HG03432 (cell line): ENCODE results near the gene GMDS.
"Not testable (repeated sequence)": the region's sequence is repeated elsewhere in the genome, so short reads cannot be mapped to it uniquely, and the experiment has no call there.

Source experiments
- ATAC-seq: cut with Tn5 transposase; IDR thresholded peaks from one replicate; pipeline ENCODE4 v1.9.1; 2021; ENCODE audit warnings: mild to moderate bottlenecking, moderate library complexity; ENCODE audit not compliant: unreplicated experiment

The GMDS gene

DNA sequence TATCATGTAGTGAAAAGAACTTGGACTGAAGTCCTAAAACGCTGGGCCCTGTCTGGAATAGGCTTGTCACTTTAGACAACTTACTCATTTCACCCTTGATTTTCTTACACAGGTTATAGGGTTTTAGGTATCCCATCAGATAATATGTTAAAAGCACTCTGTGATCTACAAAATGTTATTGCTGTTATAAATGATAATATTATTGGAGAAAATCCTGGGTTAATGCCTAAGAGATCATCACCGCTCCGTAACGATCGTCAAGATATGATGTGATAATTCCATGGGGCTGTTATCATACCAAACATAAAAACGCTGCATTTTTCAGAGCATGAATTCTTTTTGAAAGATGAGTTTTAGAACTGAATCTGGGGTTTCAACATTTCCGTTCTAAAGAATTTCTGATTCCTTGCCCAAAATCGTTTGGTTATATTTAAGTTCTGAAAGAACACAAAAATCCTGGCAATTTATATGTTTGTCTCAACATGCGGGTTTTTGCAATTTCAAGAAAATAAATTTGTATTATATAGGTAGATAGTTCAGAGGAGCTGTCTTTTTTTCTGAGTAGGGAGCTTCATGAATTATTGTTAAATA, 480.9 kb downstream of the GMDS start:
- ATAC-seq, result no peak

- no peak for ATAC-seq
Measured at GRCh38 chr6:1763404-1763803, 482.0 kb downstream of the GMDS start.

DNA sequence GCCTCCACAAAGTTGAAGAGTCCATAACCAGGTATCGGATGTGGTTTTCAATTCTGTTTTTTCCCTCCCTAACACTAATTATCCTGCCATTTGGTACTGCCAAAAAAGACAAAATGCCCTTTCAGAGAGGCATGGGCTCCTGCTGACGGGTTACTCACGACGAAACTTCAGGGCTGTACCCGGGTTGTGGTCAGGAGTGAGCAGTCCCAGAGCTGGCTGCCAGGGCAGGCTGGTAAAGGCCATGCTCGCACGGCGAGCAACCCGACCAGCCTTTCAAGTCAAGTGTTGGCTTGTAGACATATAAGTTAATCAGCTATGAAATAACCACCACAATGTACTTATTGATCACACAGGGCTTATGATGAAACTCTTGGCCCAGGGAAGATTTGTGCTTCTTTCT, 483.2 kb downstream of the GMDS start:
- ATAC-seq, result no peak

- ATAC-seq, result no peak
Measured at GRCh38 chr6:1761477-1761877, 483.9 kb downstream of the GMDS start.

GRCh38 chr6:1760876-1761275, 484.5 kb downstream of the GMDS start:
- no peak for ATAC-seq

- no peak for ATAC-seq
Measured at GRCh38 chr6:1759870-1760269, 485.5 kb downstream of the GMDS start.

DNA sequence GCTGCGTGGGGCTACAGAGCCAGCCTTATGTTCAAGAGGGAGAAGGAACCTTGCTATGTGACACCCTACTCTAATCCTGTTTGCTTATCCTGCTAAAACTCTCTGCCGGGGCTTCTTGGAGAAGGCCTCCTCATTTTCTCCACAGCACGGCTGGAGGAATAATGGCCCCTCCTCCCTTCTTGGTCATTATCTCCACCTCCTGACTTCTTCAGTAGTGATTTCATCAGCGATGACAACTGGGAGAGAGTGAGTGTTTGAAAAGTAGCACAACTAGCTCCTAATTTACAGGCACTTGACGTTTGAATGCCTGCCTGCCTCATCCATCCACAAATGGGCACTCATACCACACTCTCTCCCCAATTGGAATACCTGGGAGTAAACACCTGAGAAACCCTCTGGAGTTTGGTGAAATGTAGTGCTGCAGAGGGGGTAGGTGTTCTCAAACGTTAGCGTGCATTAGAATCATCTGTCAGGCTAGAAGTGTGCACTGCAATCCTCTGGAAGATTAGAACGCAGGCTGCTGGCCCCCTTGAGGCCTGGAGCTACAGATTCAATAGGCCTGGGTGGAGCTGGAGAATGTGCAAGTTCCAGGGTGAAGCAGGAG, 487.2 kb downstream of the GMDS start:
- ATAC-seq, result no peak

DNA sequence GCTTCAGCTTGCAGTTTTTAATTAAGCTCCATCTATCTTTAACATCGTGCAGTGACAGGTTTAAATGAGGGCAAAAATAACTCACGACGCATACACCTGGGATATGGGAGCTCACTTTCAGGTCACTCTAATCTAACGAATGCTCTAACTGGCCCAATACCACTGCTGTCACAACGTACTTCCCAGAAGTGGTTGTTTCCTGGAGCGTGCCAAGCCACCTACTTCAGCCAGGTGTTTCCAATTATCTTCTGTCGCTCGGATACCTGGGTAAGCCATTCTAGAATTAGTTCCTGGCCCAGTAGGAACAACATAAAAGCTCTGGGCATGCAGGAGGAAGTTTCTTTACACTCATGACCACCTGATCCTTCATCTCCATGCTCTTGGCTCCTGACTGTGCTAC, 488.3 kb downstream of the GMDS start:
- ATAC-seq, result no peak

GRCh38 chr6:1756472-1757129, 488.8 kb downstream of the GMDS start:
- no peak for ATAC-seq

- ATAC-seq, result not testable (repeated sequence)
Measured at GRCh38 chr6:1751063-1751462, 494.3 kb downstream of the GMDS start.

GRCh38 chr6:1749041-1749440, 496.4 kb downstream of the GMDS start:
- no peak for ATAC-seq

DNA sequence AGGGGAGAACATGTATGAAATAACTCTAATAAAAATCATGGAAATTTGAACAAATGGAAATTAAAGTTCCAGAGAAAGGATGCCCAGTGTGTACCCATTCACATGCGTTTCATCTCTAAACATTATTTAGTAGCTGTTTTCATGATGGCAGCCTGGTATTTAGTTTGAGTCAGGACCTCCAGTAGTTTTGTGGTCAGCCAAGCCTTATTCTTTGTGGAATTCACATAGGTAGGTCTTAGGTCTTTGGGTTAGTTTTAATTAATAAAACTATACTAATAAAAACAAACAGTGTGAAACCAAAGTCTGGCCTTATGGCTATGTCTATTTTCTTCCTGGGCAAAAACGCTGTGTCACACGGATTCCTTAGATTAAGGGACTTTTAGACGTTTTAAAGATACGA, 497.9 kb downstream of the GMDS start:
- no peak for ATAC-seq

DNA sequence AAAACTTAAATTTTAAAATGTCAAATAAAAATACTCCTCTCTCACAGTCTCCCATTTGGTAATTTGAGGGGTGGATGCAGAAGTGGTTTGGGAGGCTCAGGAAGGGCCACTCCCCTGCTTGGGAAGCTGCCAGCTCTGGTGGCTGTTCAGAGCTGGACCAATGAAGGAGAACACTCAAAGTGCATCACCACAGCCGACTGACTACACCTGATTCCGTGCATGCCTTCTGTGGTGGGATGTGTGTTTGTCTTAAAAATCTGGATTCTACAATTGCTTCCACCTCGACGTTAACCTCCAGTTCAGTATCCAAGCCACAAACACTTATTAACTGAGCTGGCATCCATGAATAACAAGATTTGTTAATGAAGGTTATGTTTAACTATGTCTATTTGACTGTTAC, 498.4 kb downstream of the GMDS start:
- ATAC-seq, result no peak

DNA sequence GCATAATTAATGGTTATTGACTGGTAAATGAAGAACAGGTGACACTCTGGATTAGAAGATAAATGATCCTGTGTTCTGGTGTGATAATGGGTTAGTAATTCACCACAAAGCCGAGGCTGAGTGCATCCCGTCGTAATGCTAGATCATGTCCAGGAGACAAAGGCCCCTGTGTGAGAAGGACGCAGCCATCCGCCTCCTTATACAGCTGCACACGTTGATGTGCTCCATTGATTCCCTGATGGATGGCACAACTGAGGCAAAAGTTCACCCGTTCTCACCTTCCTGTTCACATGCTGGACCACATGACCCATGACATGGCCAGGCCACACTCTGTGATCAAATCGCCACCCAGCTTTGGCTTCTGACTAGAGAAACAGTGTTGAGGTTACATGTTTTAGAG, 499.6 kb downstream of the GMDS start:
- ATAC-seq, result no peak

DNA sequence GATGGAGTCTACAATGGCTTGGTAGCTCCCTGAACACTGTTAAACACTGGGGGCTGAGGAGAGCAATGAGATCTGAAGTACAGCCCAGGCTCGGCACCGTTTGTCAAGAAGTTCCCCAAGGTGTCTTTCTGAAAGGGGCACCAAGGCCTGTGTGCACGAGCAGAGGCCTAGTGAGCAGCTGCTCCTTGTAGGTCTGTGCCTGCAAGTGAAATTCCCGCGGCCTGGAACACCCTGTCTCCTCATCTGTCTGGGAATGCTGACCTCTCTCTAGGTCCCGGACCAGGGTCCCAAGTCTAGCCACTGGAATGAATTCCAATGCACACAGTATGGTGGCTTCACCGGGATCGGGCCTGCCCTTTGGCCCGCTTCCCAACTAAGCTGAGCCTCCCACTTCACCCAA, 500.9 kb downstream of the GMDS start:
- no peak for ATAC-seq

GRCh38 chr6:1739680-1740079, 505.7 kb downstream of the GMDS start:
- ATAC-seq, result peak; percentile 87

- peak; percentile 61 for ATAC-seq
Measured at GRCh38 chr6:1739220-1739619, 506.2 kb downstream of the GMDS start.

GRCh38 chr6:1738558-1739081, 506.8 kb downstream of the GMDS start:
- no peak for ATAC-seq

DNA sequence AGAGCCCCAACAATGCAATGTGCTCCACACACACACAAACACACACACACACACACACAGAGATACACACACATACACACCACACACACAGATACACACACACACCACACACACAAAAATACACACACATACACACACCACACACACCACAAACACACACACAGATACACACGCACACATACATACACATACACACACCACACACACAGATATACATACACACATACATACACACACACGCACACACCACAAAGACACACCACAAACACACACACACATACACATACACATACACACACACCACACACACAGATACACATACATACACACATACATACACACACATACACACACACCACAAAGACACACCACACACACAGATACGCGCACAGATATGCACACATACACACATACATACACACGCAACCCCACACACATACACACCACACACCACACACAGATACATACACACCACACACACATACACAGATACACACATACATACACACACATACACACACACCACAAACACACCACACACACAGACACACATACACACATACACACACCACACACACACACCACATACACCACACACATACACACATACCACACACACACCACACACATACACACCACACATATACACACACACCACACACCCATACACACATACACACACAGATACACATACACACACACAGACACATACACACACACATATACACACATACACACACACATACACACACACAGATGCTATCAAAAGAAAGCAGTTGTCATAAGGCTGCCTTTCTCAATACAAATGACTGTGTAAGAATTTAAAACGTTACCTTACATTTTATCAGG, 507.7 kb downstream of the GMDS start:
- no peak for ATAC-seq

GRCh38 chr6:1736346-1737105, 508.9 kb downstream of the GMDS start:
- no peak for ATAC-seq
